Measurements from ENCODE around the gene GLOD4. TPM values are rescaled to one million over a fixed set of nuclear protein-coding genes. Genes with fewer than 3 reads are reported as not detected.
A peak's percentile ranks its signal among the peaks of the same experiment; 100 is the strongest.

GLOD4 gene
- total and polyA plus RNA-seq, 7 donors: 28.8 to 85.5 (median 42.7) TPM

DNA sequence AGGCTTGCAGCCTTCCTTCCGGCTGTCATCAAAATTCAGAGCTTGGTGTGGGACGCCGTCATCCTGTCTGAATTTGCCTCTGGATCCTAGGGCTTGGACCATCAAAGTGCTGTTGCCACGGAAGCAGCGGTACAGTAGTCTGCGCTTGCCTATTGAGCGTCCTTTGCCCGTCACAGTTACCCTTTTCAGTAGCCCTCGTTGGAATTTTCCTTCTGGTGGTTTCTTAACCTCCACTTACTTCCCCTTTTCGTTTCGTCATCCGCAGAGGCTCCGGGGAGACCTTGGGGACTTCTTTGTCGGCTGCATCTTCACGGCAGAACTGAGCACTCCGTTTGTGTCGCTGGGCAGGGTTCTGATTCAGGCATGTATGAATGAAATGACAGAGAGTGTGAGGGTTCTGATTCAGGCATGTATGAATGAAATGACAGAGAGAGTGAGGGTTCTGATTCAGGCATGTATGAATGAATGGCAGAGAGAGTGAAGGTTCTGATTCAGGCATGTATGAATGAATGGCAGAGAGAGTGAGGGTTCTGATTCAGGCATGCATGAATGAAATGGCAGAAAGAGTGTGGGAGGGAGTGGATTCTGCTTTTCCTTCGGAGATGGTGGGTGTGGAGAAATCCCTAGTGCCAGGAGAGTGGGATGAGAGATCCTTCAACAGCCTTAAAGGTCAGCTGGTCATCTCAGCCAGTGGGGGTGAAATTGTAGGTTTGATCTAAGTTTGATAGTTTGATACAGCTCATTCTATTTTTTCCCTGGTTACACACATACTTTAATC lies 41.7 kb downstream of the GLOD4 start:
- WGBS, 2 donors: 58 to 80% methylated on average over 18 of the region's 18 CpGs
- TF ChIP-seq POLR2A (IDR thresholded peaks at IDR 0.05) (no peak), CTCF (IDR thresholded peaks at IDR 0.05) (no peak), POLR2AphosphoS5 (IDR thresholded peaks at IDR 0.05) (no peak), EP300 (IDR thresholded peaks at IDR 0.05) (no peak)
- intact Hi-C loops (cut with DNase I): no loop called here

GRCh38 chr17:737561-738113 lies 44.4 kb downstream of the GLOD4 start:
- DNase-seq: no peak
- intact Hi-C loops (cut with DNase I): no loop called here
- H3K4me3 ChIP-seq: no peak overlapping the region
- TF ChIP-seq POLR2A (IDR thresholded peaks at IDR 0.05): no peak
- no peak for TF ChIP-seq CTCF (IDR thresholded peaks at IDR 0.05)
- TF ChIP-seq POLR2AphosphoS5 (IDR thresholded peaks at IDR 0.05): no peak
- no peak for TF ChIP-seq EP300 (IDR thresholded peaks at IDR 0.05)
- H3K9me3 ChIP-seq: no peaks in the 10 kb centered on the region
- H3K36me3 ChIP-seq: peaks cover 0 to 32% (median 5%) of the 10 kb centered on the region in 4 donors
- peaks cover 0 to 14% (median 9%) of the 10 kb centered on the region in 4 donors for H3K4me1 ChIP-seq
- WGBS, 2 donors: 94 to 96% methylated on average over 13 of the region's 13 CpGs
- no peak overlapping the region for H3K27ac ChIP-seq
- no peaks in the 10 kb centered on the region for H3K27me3 ChIP-seq

More for the DNA sequence above, 41.7 kb downstream of the GLOD4 start:
- no peaks in the 10 kb centered on the region for H3K9me3 ChIP-seq
- H3K36me3 ChIP-seq: peaks cover 7 to 59% (median 22%) of the 10 kb centered on the region in 4 donors
- H3K4me3 ChIP-seq: no peak overlapping the region
- no peaks in the 10 kb centered on the region for H3K27me3 ChIP-seq
- no peak for DNase-seq
- H3K4me1 ChIP-seq: no peaks in the 10 kb centered on the region
- no peak overlapping the region for H3K27ac ChIP-seq

DNA sequence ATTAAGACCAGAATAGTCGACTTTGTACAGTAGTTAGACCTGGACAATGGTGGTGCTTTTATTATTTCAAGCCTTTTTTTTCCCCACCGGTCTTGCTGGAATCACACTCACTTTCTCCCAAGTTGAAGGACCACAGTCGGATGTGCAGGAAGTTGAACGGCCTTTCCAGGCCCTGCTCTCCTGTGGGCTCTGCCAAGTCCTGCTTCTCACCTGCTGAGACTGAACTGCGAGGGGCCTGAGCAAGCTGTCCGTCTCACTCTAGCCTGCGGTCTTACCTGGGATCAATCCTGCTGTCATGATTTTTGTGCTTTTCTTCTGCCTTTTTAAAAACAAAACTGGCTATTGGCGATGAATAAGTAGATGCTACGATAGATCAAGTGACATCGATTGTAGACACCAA lies 48.3 kb downstream of the GLOD4 start:
- Histone ChIP-seq H3K27me3 (no peaks in the 10 kb centered on the region), H3K4me3 (peak overlapping the region in 1 of 4 donors; percentile 72), H3K27ac (peak overlapping the region in 1 of 4 donors; percentile 91), H3K9me3 (no peaks in the 10 kb centered on the region), H3K36me3 (no peaks in the 10 kb centered on the region), H3K4me1 (peaks cover 0 to 27% (median 19%) of the 10 kb centered on the region in 4 donors)
- 74 to 78% methylated on average over 10 of the region's 10 CpGs for WGBS, 2 donors
- no peak for TF ChIP-seq POLR2AphosphoS5 (IDR thresholded peaks at IDR 0.05)
- no peak for TF ChIP-seq EP300 (IDR thresholded peaks at IDR 0.05)
- no peak for TF ChIP-seq CTCF (IDR thresholded peaks at IDR 0.05)
- TF ChIP-seq POLR2A (IDR thresholded peaks at IDR 0.05): no peak
- intact Hi-C loops (cut with DNase I): no loop called here
- no peak for DNase-seq

- 6 to 9% methylated on average over 57 of the region's 57 CpGs for WGBS, 2 donors
- intact Hi-C loops (cut with DNase I): no loop called here
- H3K4me1 ChIP-seq: peaks cover 0 to 27% (median 19%) of the 10 kb centered on the region in 4 donors
Observed at GRCh38 chr17:732902-733720, 49.0 kb downstream of the GLOD4 start.

More at GRCh38 chr17:732902-733720, 49.0 kb downstream of the GLOD4 start:
- TF ChIP-seq POLR2AphosphoS5 (IDR thresholded peaks at IDR 0.05) (peak in 1 of 4 donors; percentile 6), EP300 (IDR thresholded peaks at IDR 0.05) (no peak)
- no peaks in the 10 kb centered on the region for H3K9me3 ChIP-seq
- peak overlapping the region; percentile 55 to 89 (median 80) for H3K4me3 ChIP-seq
- DNase-seq: peak; percentile 75
- H3K27me3 ChIP-seq: no peaks in the 10 kb centered on the region
- no peaks in the 10 kb centered on the region for H3K36me3 ChIP-seq
- H3K27ac ChIP-seq: peak overlapping the region; percentile 85 to 91 (median 87)

Measured in sigmoid colon (tissue), 7 donors.